ENCODE results near the gene CIAPIN1. TPM values are rescaled to one million over a fixed set of nuclear protein-coding genes. Genes with fewer than 3 reads are reported as not detected.
A peak's percentile ranks its signal among the peaks of the same experiment; 100 is the strongest.

CIAPIN1 gene
- total and polyA plus RNA-seq, 2 of the 4 experiments (the other 2 are of a cell fraction): 41.6 to 47.7 TPM

- H3K56ac ChIP-seq (ENCODE audit: extremely low read depth, insufficient read depth, low read length): no peak overlapping the region
- H2BK20ac ChIP-seq (ENCODE audit: low read depth, low read length): no peak overlapping the region
- H2BK5ac ChIP-seq (ENCODE audit: low read depth, low read length, poor library complexity, severe bottlenecking): no peak overlapping the region
- H4K20me1 ChIP-seq (ENCODE audit: insufficient read depth, low read length): no peaks in the 10 kb centered on the region
- H2BK15ac ChIP-seq (ENCODE audit: low read depth, low read length): no peak overlapping the region
- CTCF ChIA-PET: no interaction called here
- no peak overlapping the region for H2AK9ac ChIP-seq (replicated peaks; ENCODE audit: low read depth, low read length, poor library complexity)
- H3K79me1 ChIP-seq (ENCODE audit: low read depth in 1 of 2, low read length in 2 of 2): no peaks in the 10 kb centered on the region
- no TSS peak for BruUV-seq (replicated peaks)
- no peak overlapping the region for H3K4me3 ChIP-seq (ENCODE audit: insufficient read depth, low read depth, low read length)
- POLR2A ChIA-PET (ENCODE audit: unreplicated experiment): no interaction called here
- no peak overlapping the region for H3K18ac ChIP-seq (ENCODE audit: low read depth, low read length)
- H3K4ac ChIP-seq (ENCODE audit: low read depth, low read length): no peak overlapping the region
- dilution Hi-C loops (cut with HindIII; ENCODE audit: low sequenced_read_pairs, unreplicated experiment): no loop called here
- H3K14ac ChIP-seq (replicated peaks; ENCODE audit: low read depth, low read length): no peak overlapping the region
- ATAC-seq (ENCODE audit: low read depth) (no peak), DNase-seq (peak; percentile 11)
- no peaks in the 10 kb centered on the region for H3K9me3 ChIP-seq (ENCODE audit: control insufficient read depth, insufficient read depth, low read length)
- no peak overlapping the region for H3K4me2 ChIP-seq (ENCODE audit: low read depth, low read length)
- no peak overlapping the region for H3K23ac ChIP-seq (ENCODE audit: low read depth, low read length)
- H4K8ac ChIP-seq (ENCODE audit: low read depth in 2 of 2, low read length in 2 of 2): no peak overlapping the region
- peak overlapping the region; percentile 33 for H2AFZ ChIP-seq (replicated peaks; ENCODE audit: low read length, poor library complexity)
- no peaks in the 10 kb centered on the region for H3K9me1 ChIP-seq (ENCODE audit: insufficient read depth, low read length)
- TF ChIP-seq MAZ (IDR thresholded peaks at IDR 0.05; ENCODE audit: borderline replicate concordance, low read depth, low read length): no peak
- TF ChIP-seq SMC3 (IDR thresholded peaks at IDR 0.05; ENCODE audit: low read depth, low read length): no peak
- no peak for TF ChIP-seq POLR2A (IDR thresholded peaks at IDR 0.05; ENCODE audit: low read depth, low read length)
- TF ChIP-seq ELK1 (IDR thresholded peaks at IDR 0.05; ENCODE audit: borderline replicate concordance, low read depth, low read length): no peak
- TF ChIP-seq USF2 (IDR thresholded peaks at IDR 0.05; ENCODE audit: low read depth, low read length): no peak
- no peak for TF ChIP-seq NFE2L2 (IDR thresholded peaks at IDR 0.05; ENCODE audit: low read depth, low read length)
- TF ChIP-seq RCOR1 (IDR thresholded peaks at IDR 0.05; ENCODE audit: insufficient replicate concordance, low read length): no peak
- no peak for TF ChIP-seq MAFK (IDR thresholded peaks at IDR 0.05; ENCODE audit: low read depth, low read length)
- no peak for TF ChIP-seq BHLHE40 (IDR thresholded peaks at IDR 0.05; ENCODE audit: low read depth, low read length)
- TF ChIP-seq RAD21 (IDR thresholded peaks at IDR 0.05; ENCODE audit: low read length): no peak
- TF ChIP-seq RFX5 (IDR thresholded peaks at IDR 0.05; ENCODE audit: low read depth, low read length): no peak
- TF ChIP-seq CEBPB (IDR thresholded peaks at IDR 0.05; ENCODE audit: low read depth, low read length): no peak
- TF ChIP-seq MXI1 (IDR thresholded peaks at IDR 0.05; ENCODE audit: borderline replicate concordance, low read depth, low read length): no peak
- TF ChIP-seq FOS (IDR thresholded peaks at IDR 0.05; ENCODE audit: low read depth, low read length): no peak
- TF ChIP-seq, protein P1, sequence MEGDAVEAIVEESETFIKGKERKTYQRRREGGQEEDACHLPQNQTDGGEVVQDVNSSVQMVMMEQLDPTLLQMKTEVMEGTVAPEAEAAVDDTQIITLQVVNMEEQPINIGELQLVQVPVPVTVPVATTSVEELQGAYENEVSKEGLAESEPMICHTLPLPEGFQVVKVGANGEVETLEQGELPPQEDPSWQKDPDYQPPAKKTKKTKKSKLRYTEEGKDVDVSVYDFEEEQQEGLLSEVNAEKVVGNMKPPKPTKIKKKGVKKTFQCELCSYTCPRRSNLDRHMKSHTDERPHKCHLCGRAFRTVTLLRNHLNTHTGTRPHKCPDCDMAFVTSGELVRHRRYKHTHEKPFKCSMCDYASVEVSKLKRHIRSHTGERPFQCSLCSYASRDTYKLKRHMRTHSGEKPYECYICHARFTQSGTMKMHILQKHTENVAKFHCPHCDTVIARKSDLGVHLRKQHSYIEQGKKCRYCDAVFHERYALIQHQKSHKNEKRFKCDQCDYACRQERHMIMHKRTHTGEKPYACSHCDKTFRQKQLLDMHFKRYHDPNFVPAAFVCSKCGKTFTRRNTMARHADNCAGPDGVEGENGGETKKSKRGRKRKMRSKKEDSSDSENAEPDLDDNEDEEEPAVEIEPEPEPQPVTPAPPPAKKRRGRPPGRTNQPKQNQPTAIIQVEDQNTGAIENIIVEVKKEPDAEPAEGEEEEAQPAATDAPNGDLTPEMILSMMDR (conservative IDR thresholded peaks at IDR 0.05; ENCODE audit: low read depth, low read length): no peak
- no peak for TF ChIP-seq CHD1 (IDR thresholded peaks at IDR 0.05; ENCODE audit: low read depth, low read length)
- H2AK5ac ChIP-seq (ENCODE audit: low read depth, low read length): no peak overlapping the region
- peaks cover 7% of the 10 kb centered on the region; the same call in 1 of the 2 replicates for H3K4me1 ChIP-seq (ENCODE audit: control insufficient read depth, insufficient read depth, low read length)
- peaks cover 5% of the 10 kb centered on the region for H3K27me3 ChIP-seq (ENCODE audit: control insufficient read depth, insufficient read depth, low read length)
- H3K9ac ChIP-seq (ENCODE audit: low read depth, low read length): no peak overlapping the region
- WGBS, 2 experiments (ENCODE audit: extremely low coverage in 2 of 2, insufficient read length in 1 of 2): 44% methylated on average over 4 of the region's 8 CpGs; no CpG with 5 or more reads in 1 of the 2 experiments
- no peaks in the 10 kb centered on the region for H3K36me3 ChIP-seq (ENCODE audit: control insufficient read depth, insufficient read depth, low read length)
- intact Hi-C loops (cut with micrococcal nuclease): no loop called here
- no peak overlapping the region for H4K5ac ChIP-seq (ENCODE audit: low read depth, low read length)
- no peak overlapping the region for H4K91ac ChIP-seq (ENCODE audit: insufficient read depth, low read depth, low read length)
- H2BK120ac ChIP-seq (ENCODE audit: low read depth, low read length): no peak overlapping the region
- no peak overlapping the region for H3K27ac ChIP-seq (ENCODE audit: insufficient read depth, low read length)
- in situ Hi-C loops (cut with MboI; ENCODE audit: low sequenced_read_pairs): no loop called here
Observed at GRCh38 chr16:57380671-57381462, 66.3 kb downstream of the CIAPIN1 start.
